ENCODE measurements around the gene SLC8B1.

Gene SLC8B1

GRCh38 chr12:113320401-113320800, 14.5 kb downstream of the SLC8B1 start:
- no peak overlapping the region for H3K27ac ChIP-seq
- TF ChIP-seq ZFX (IDR thresholded peaks at IDR 0.05; ENCODE audit: borderline replicate concordance) = no peak
- TF ChIP-seq, protein P1, sequence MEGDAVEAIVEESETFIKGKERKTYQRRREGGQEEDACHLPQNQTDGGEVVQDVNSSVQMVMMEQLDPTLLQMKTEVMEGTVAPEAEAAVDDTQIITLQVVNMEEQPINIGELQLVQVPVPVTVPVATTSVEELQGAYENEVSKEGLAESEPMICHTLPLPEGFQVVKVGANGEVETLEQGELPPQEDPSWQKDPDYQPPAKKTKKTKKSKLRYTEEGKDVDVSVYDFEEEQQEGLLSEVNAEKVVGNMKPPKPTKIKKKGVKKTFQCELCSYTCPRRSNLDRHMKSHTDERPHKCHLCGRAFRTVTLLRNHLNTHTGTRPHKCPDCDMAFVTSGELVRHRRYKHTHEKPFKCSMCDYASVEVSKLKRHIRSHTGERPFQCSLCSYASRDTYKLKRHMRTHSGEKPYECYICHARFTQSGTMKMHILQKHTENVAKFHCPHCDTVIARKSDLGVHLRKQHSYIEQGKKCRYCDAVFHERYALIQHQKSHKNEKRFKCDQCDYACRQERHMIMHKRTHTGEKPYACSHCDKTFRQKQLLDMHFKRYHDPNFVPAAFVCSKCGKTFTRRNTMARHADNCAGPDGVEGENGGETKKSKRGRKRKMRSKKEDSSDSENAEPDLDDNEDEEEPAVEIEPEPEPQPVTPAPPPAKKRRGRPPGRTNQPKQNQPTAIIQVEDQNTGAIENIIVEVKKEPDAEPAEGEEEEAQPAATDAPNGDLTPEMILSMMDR (IDR thresholded peaks at IDR 0.05) = no peak

GRCh38 chr12:113318900-113319628, 15.8 kb downstream of the SLC8B1 start:
- H3K27ac ChIP-seq = no peak overlapping the region
- no peak for TF ChIP-seq ZFX (IDR thresholded peaks at IDR 0.05; ENCODE audit: borderline replicate concordance)

- no peak overlapping the region for H3K27ac ChIP-seq
- TF ChIP-seq, protein P1 (IDR thresholded peaks at IDR 0.05) = no peak
- no peak for TF ChIP-seq ZFX (IDR thresholded peaks at IDR 0.05; ENCODE audit: borderline replicate concordance)
These were observed 16.8 kb downstream of the SLC8B1 start for GRCh38 chr12:113318046-113318656.

GRCh38 chr12:113317122-113317521, 17.8 kb downstream of the SLC8B1 start:
- TF ChIP-seq ZFX (IDR thresholded peaks at IDR 0.05; ENCODE audit: borderline replicate concordance) = no peak
- TF ChIP-seq, protein P1 (IDR thresholded peaks at IDR 0.05) = no peak
- H3K27ac ChIP-seq = no peak overlapping the region

GRCh38 chr12:113316155-113316554, 18.8 kb downstream of the SLC8B1 start:
- no peak overlapping the region for H3K27ac ChIP-seq
- TF ChIP-seq, protein P1 (IDR thresholded peaks at IDR 0.05) = peak; percentile 46
- no peak for TF ChIP-seq ZFX (IDR thresholded peaks at IDR 0.05; ENCODE audit: borderline replicate concordance)

DNA sequence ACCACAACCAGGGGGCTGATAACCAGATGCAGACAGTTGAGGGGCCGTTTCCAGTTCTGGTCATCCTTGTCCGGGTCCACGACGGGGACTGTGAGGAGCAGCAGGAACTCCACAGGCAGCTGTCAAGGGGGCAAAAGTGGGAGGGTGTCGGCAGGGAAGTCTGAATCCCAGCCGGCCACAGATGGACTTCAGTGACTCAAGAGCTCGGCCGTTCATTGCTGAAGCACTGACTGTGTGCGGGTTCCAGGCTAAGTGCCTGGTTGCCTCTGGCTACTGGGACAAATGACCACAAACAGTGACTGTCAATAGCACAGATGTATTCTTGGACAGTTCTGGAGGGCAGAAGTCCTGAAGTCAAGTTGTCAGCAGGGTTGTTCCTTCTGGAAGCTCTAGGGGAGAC, 19.6 kb downstream of the SLC8B1 start:
- H3K27ac ChIP-seq = no peak overlapping the region
- TF ChIP-seq ZFX (IDR thresholded peaks at IDR 0.05; ENCODE audit: borderline replicate concordance) = no peak
- TF ChIP-seq, protein P1 (IDR thresholded peaks at IDR 0.05) = no peak

DNA sequence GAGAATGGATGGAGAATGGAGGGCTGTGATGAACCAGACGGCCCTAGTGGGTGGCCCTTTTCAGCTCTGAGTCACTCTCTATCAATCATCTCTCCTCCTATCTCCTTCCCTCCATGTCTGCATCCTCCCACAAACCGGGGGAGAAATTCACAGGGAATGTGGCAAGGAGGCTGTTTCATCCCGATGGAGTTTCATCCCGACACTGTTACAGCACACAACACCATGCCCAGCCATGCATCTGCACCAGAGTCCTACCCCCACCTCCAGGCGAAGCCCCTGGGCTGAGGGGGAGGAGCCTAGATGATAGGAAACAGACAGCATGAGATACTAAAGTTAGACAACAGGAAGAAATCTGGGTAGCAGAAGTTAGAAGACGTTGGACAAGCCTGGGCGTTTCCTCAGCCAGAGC, 20.8 kb downstream of the SLC8B1 start:
- no peak overlapping the region for H3K27ac ChIP-seq
- TF ChIP-seq ZFX (IDR thresholded peaks at IDR 0.05; ENCODE audit: borderline replicate concordance) = no peak
- TF ChIP-seq, protein P1 (IDR thresholded peaks at IDR 0.05) = no peak
